HEK293 (cell line): ENCODE data around the gene HSPB2.
A peak's percentile ranks its signal among the peaks of the same experiment; 100 is the strongest.

Experiments used
- CTCF ChIA-PET: fragments of 350-600 bp; formaldehyde crosslinking; extraction: SDS; loops from one replicate; lab custom pipeline; 2021; ENCODE audit warnings: antibody characterized with exemption; lab: Yijun Ruan, JAX
- POLR2A ChIA-PET: fragments of 300-600 bp; formaldehyde crosslinking; extraction: SDS; loops from one replicate; lab custom pipeline; 2020; ENCODE audit warnings: antibody characterized with exemption, inconsistent platforms; lab: Yijun Ruan, JAX
- H3K27ac ChIP-seq: fragments of 200-500 bp; sonication (Bioruptor generic); 2 replicates; pipeline ENCODE4 v1.5.1; 2014; ENCODE audit warnings: low read depth, low read length, control low read depth, inconsistent platforms; ENCODE audit errors: extremely low read depth
- H3K36me3 ChIP-seq, 2 experiments: fragments of 200-500 bp in 1 of 2; sonication (Bioruptor generic) in 1 of 2; 1 replicate in 1 of 2; 2 replicates in 1 of 2; pipeline ENCODE4 v1.5.1; 2014 to 2017; ENCODE audit warnings: inconsistent platforms in 2 of 2, low read length in 2 of 2; ENCODE audit not compliant: control insufficient read depth in 2 of 2, insufficient read depth in 1 of 2
- H3K4me1 ChIP-seq: fragments of 200-500 bp; sonication (Bioruptor generic); 2 replicates; pipeline ENCODE4 v1.5.1; 2014; ENCODE audit warnings: mild to moderate bottlenecking, low read length, inconsistent platforms; ENCODE audit not compliant: control insufficient read depth, insufficient read depth
- H3K4me3 ChIP-seq: 2 replicates; pipeline ENCODE4 v1.5.1; 2011; ENCODE audit warnings: low read depth, mild to moderate bottlenecking, control low read depth, low read length, moderate library complexity
- H3K9me3 ChIP-seq: fragments of 200-500 bp; sonication (Bioruptor generic); 2 replicates; pipeline ENCODE4 v1.5.1; 2014; ENCODE audit warnings: low read depth, low read length, inconsistent platforms; ENCODE audit not compliant: control insufficient read depth, insufficient read depth
- ZBTB20 ChIP-seq: fragments of 450-650 bp; formaldehyde crosslinking; IDR thresholded peaks from 2 replicates; pipeline ENCODE4 v1.5.1; 2016; ENCODE audit warnings: missing biosample characterization, missing genetic modification characterization
- ZNF133 ChIP-seq: fragments of 450-650 bp; formaldehyde crosslinking; IDR thresholded peaks from 2 replicates; pipeline ENCODE4 v1.5.1; 2016; ENCODE audit warnings: missing biosample characterization, missing genetic modification characterization
- ZNF521 ChIP-seq: fragments of 450-650 bp; formaldehyde crosslinking; IDR thresholded peaks from 2 replicates; pipeline ENCODE4 v1.5.1; 2017; ENCODE audit warnings: missing biosample characterization, mild to moderate bottlenecking, missing genetic modification characterization
- ZNF555 ChIP-seq: fragments of 450-650 bp; formaldehyde crosslinking; conservative IDR thresholded peaks from 2 replicates; pipeline ENCODE4 v1.5.1; 2017; ENCODE audit warnings: missing biosample characterization, mild to moderate bottlenecking, missing genetic modification characterization, inconsistent platforms
- TF ChIP-seq, protein P1 (sequence below): fragments of 450-650 bp; formaldehyde crosslinking; IDR thresholded peaks from 2 replicates; pipeline ENCODE4 v1.5.1; 2016; ENCODE audit warnings: missing biosample characterization, missing genetic modification characterization, borderline replicate concordance
- TF ChIP-seq, protein P2 (sequence below): fragments of 450-650 bp; formaldehyde crosslinking; IDR thresholded peaks from 2 replicates; pipeline ENCODE4 v1.5.1; 2017; ENCODE audit warnings: missing biosample characterization, missing genetic modification characterization
- TF ChIP-seq, protein P3 (sequence below): fragments of 450-650 bp; formaldehyde crosslinking; IDR thresholded peaks from 2 replicates; pipeline ENCODE4 v1.5.1; 2016; ENCODE audit warnings: missing biosample characterization, missing genetic modification characterization, borderline replicate concordance
- TF ChIP-seq, protein P4 (sequence below): fragments of 450-650 bp; formaldehyde crosslinking; IDR thresholded peaks from 2 replicates; pipeline ENCODE4 v1.5.0; 2017; ENCODE audit warnings: missing biosample characterization, missing genetic modification characterization, borderline replicate concordance
- TF ChIP-seq, protein P5 (sequence below): fragments of 450-650 bp; formaldehyde crosslinking; IDR thresholded peaks from 2 replicates; pipeline ENCODE4 v1.5.1; 2016; ENCODE audit warnings: missing biosample characterization, missing genetic modification characterization
- TF ChIP-seq, protein P6 (sequence below): fragments of 450-650 bp; formaldehyde crosslinking; IDR thresholded peaks from 2 replicates; pipeline ENCODE4 v1.5.1; 2016; ENCODE audit warnings: missing biosample characterization, missing genetic modification characterization

HSPB2 gene

DNA sequence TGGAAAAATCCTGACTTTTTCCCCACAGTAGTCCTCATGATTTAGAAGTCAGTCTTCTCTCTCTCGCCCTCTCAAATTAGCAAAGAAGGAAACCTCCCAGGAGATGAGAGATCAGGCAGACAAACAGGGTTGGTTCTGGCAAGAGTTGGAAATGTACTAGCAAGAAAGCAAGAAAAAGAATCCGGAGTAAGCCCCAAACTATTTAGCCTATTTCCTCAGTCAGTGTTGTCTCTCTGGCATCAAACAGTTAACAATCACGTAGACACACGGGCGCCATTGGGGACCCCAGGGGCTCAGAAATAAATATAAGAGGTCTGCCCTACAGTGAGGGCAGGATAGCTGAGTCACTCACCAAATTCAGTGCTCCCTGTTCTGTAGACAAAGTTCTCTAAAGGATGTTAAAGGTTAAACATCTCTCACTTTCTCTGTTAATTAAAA, 10.8 kb downstream of the HSPB2 start:
- TF ChIP-seq, protein P1, sequence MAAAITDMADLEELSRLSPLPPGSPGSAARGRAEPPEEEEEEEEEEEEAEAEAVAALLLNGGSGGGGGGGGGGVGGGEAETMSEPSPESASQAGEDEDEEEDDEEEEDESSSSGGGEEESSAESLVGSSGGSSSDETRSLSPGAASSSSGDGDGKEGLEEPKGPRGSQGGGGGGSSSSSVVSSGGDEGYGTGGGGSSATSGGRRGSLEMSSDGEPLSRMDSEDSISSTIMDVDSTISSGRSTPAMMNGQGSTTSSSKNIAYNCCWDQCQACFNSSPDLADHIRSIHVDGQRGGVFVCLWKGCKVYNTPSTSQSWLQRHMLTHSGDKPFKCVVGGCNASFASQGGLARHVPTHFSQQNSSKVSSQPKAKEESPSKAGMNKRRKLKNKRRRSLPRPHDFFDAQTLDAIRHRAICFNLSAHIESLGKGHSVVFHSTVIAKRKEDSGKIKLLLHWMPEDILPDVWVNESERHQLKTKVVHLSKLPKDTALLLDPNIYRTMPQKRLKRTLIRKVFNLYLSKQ = no peak
- TF ChIP-seq, protein P2, sequence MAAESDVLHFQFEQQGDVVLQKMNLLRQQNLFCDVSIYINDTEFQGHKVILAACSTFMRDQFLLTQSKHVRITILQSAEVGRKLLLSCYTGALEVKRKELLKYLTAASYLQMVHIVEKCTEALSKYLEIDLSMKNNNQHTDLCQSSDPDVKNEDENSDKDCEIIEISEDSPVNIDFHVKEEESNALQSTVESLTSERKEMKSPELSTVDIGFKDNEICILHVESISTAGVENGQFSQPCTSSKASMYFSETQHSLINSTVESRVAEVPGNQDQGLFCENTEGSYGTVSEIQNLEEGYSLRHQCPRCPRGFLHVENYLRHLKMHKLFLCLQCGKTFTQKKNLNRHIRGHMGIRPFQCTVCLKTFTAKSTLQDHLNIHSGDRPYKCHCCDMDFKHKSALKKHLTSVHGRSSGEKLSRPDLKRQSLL (tag by site-specific recombination) = no peak
- TF ChIP-seq ZNF133 (tag by site-specific recombination) (no peak), ZNF521 (tag by site-specific recombination) (no peak), ZNF555 (tag by site-specific recombination) (no peak)
- TF ChIP-seq, protein P3, sequence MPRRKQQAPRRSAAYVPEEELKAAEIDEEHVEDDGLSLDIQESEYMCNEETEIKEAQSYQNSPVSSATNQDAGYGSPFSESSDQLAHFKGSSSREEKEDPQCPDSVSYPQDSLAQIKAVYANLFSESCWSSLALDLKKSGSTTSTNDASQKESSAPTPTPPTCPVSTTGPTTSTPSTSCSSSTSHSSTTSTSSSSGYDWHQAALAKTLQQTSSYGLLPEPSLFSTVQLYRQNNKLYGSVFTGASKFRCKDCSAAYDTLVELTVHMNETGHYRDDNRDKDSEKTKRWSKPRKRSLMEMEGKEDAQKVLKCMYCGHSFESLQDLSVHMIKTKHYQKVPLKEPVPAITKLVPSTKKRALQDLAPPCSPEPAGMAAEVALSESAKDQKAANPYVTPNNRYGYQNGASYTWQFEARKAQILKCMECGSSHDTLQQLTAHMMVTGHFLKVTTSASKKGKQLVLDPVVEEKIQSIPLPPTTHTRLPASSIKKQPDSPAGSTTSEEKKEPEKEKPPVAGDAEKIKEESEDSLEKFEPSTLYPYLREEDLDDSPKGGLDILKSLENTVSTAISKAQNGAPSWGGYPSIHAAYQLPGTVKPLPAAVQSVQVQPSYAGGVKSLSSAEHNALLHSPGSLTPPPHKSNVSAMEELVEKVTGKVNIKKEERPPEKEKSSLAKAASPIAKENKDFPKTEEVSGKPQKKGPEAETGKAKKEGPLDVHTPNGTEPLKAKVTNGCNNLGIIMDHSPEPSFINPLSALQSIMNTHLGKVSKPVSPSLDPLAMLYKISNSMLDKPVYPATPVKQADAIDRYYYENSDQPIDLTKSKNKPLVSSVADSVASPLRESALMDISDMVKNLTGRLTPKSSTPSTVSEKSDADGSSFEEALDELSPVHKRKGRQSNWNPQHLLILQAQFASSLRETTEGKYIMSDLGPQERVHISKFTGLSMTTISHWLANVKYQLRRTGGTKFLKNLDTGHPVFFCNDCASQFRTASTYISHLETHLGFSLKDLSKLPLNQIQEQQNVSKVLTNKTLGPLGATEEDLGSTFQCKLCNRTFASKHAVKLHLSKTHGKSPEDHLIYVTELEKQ = no peak
- TF ChIP-seq, protein P4, sequence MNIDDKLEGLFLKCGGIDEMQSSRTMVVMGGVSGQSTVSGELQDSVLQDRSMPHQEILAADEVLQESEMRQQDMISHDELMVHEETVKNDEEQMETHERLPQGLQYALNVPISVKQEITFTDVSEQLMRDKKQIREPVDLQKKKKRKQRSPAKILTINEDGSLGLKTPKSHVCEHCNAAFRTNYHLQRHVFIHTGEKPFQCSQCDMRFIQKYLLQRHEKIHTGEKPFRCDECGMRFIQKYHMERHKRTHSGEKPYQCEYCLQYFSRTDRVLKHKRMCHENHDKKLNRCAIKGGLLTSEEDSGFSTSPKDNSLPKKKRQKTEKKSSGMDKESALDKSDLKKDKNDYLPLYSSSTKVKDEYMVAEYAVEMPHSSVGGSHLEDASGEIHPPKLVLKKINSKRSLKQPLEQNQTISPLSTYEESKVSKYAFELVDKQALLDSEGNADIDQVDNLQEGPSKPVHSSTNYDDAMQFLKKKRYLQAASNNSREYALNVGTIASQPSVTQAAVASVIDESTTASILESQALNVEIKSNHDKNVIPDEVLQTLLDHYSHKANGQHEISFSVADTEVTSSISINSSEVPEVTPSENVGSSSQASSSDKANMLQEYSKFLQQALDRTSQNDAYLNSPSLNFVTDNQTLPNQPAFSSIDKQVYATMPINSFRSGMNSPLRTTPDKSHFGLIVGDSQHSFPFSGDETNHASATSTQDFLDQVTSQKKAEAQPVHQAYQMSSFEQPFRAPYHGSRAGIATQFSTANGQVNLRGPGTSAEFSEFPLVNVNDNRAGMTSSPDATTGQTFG = no peak
- TF ChIP-seq, protein P5, sequence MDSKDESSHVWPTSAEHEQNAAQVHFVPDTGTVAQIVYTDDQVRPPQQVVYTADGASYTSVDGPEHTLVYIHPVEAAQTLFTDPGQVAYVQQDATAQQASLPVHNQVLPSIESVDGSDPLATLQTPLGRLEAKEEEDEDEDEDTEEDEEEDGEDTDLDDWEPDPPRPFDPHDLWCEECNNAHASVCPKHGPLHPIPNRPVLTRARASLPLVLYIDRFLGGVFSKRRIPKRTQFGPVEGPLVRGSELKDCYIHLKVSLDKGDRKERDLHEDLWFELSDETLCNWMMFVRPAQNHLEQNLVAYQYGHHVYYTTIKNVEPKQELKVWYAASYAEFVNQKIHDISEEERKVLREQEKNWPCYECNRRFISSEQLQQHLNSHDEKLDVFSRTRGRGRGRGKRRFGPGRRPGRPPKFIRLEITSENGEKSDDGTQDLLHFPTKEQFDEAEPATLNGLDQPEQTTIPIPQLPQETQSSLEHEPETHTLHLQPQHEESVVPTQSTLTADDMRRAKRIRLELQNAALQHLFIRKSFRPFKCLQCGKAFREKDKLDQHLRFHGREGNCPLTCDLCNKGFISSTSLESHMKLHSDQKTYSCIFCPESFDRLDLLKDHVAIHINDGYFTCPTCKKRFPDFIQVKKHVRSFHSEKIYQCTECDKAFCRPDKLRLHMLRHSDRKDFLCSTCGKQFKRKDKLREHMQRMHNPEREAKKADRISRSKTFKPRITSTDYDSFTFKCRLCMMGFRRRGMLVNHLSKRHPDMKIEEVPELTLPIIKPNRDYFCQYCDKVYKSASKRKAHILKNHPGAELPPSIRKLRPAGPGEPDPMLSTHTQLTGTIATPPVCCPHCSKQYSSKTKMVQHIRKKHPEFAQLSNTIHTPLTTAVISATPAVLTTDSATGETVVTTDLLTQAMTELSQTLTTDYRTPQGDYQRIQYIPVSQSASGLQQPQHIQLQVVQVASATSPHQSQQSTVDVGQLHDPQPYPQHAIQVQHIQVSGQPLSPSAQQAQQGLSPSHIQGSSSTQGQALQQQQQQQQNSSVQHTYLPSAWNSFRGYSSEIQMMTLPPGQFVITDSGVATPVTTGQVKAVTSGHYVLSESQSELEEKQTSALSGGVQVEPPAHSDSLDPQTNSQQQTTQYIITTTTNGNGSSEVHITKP = no peak
- TF ChIP-seq, protein P6, sequence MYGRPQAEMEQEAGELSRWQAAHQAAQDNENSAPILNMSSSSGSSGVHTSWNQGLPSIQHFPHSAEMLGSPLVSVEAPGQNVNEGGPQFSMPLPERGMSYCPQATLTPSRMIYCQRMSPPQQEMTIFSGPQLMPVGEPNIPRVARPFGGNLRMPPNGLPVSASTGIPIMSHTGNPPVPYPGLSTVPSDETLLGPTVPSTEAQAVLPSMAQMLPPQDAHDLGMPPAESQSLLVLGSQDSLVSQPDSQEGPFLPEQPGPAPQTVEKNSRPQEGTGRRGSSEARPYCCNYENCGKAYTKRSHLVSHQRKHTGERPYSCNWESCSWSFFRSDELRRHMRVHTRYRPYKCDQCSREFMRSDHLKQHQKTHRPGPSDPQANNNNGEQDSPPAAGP (tag by site-specific recombination) = no peak
- POLR2A ChIA-PET = interaction anchor here (1.5 kb wide), 1 partner anchor 53 kb away, joined by 3 read pairs; no protein-coding TSS in a partner anchor
- CTCF ChIA-PET = interaction anchor here (0.6 to 1.0 kb wide), 2 partner anchors 13 to 59 kb away, joined by 3 to 7 read pairs; no protein-coding TSS in a partner anchor
- Histone ChIP-seq H3K9me3 (no peaks in the 10 kb centered on the region), H3K4me3 (no peak overlapping the region), H3K27ac (no peak overlapping the region; the same call in 1 of the 2 replicates), H3K4me1 (no peaks in the 10 kb centered on the region), H3K36me3 (no peaks in the 10 kb centered on the region)

DNA sequence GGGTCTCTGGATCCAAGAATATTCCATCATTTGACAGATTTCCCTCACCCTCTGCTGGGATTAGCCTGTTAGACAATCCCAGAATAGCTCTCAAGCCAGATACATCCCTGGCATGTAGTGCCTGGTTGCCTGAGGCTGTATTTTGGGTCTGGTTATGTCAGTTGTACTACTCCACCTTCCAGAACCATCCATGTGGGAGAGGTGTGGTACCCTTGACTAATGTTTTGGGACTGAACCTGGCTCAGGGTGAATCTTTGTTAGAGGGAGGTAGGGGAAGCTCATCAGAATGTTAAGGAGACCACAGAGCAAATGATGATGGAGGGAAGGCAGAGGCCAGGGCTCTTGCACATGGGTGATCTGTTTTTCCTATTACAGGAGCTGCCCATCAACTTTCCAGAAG, 11.4 kb downstream of the HSPB2 start:
- Histone ChIP-seq H3K9me3 (no peaks in the 10 kb centered on the region), H3K4me1 (no peaks in the 10 kb centered on the region), H3K4me3 (no peak overlapping the region), H3K27ac (no peak overlapping the region), H3K36me3 (no peaks in the 10 kb centered on the region)
- TF ChIP-seq ZNF133 (tag by site-specific recombination) (no peak), ZBTB20 (tag by site-specific recombination) (peak; percentile 43; the same call in 1 of the 2 replicates)
- POLR2A ChIA-PET = interaction anchor here (1.5 kb wide), 1 partner anchor 53 kb away, joined by 3 read pairs; no protein-coding TSS in a partner anchor
- CTCF ChIA-PET = interaction anchor here (0.6 to 1.0 kb wide), 3 partner anchors 12 to 77 kb away, joined by 3 to 7 read pairs (median 4); no protein-coding TSS in a partner anchor
